Heart right ventricle (tissue), 16 donors: ENCODE data around the gene KCNJ10. TPM values are rescaled to one million over a fixed set of nuclear protein-coding genes. Genes with fewer than 3 reads are reported as not detected.

Experiments used
- ATAC-seq, 8 donors: fragments of 200-7000 bp; cut with Tn5 transposase; one replicate each; pipeline ENCODE4 v1.9.1; 2020; ENCODE audit warnings: mild to moderate bottlenecking in 8 of 8, moderate library complexity in 8 of 8, moderate number of reproducible peaks in 1 of 8
- DNase-seq, 2 donors: peaks; one replicate each; pipeline ENCODE4 v3.0.0-alpha.2; 2020
- H3K27ac ChIP-seq, 10 donors: fragments of 200-600 bp; sonication (generic) in 2 of 10; one replicate each; pipeline versions ENCODE4 v1.5.0 to v1.8.0; 2020 to 2022; ENCODE audit warnings: mild to moderate bottlenecking in 3 of 10
- H3K27me3 ChIP-seq, 7 donors: fragments of 200-600 bp; one replicate each; pipeline ENCODE4 v1.8.0; 2021 to 2022; ENCODE audit warnings: mild to moderate bottlenecking in 2 of 7
- H3K36me3 ChIP-seq, 9 donors: fragments of 200-600 bp; sonication (generic) in 1 of 9; one replicate each; pipeline versions ENCODE4 v1.5.0 to v1.8.0; 2020 to 2022; ENCODE audit warnings: mild to moderate bottlenecking in 2 of 9
- H3K4me1 ChIP-seq, 9 donors: fragments of 200-600 bp; sonication (generic) in 1 of 9; one replicate each; pipeline versions ENCODE4 v1.5.0 to v1.8.0; 2020 to 2022; ENCODE audit warnings: mild to moderate bottlenecking in 4 of 9
- H3K4me3 ChIP-seq, 10 donors: fragments of 200-600 bp; sonication (generic) in 2 of 10; one replicate each; pipeline versions ENCODE4 v1.5.0 to v1.8.0; 2020 to 2022; ENCODE audit warnings: mild to moderate bottlenecking in 7 of 10, moderate library complexity in 2 of 10
- H3K9me3 ChIP-seq, 11 donors: fragments of 200-600 bp in 10 of 11; sonication (generic) in 2 of 11; one replicate each; pipeline versions ENCODE4 v1.5.0 to v1.8.0; 2013 to 2022; ENCODE audit warnings: mild to moderate bottlenecking in 2 of 11, control low read depth in 1 of 11, moderate library complexity in 1 of 11
- WGBS, 2 donors: extraction: QIAGEN DNeasy Blood & Tissue Kit; methylation state at CpG; one replicate each; pipeline ENCODE4 v1.1.7; 2013; ENCODE audit warnings: inconsistent platforms in 1 of 2; 5-methylcytosine and 5-hydroxymethylcytosine counted together
- intact Hi-C, 10 donors: fragments of 100-400 bp; cut with DNase I; formaldehyde crosslinking; loops; one replicate each; pipeline versions ENCODE4 v1.11.1 to v1.14.2; 2022
- polyA plus RNA-seq, 2 donors: library from polyadenylated mRNA; stranded (reverse); fragments of 200-250 nt; gene quantifications; one replicate each; pipeline ENCODE4 v1.2.3, GENCODE V29; 2013
- total RNA-seq, 10 donors: library from RNA; stranded (reverse); fragmentation: NEBNext Ultra II Directional in 3 of 10; extraction: Animal tissue kit (Norgen Biotek cat#: 25700) in 3 of 10; gene quantifications; one replicate each; pipeline versions ENCODE4 v1.2.1 to v1.2.4, GENCODE V29; 2021 to 2023
- TF ChIP-seq, protein P1 (sequence below), 9 donors: fragments of 200-600 bp; sonication (generic) in 2 of 9; IDR thresholded peaks; one replicate each; pipeline versions ENCODE4 v1.5.0 to v1.8.0; 2021 to 2022; ENCODE audit warnings: antibody characterized with exemption in 9 of 9, mild to moderate bottlenecking in 5 of 9, moderate library complexity in 1 of 9
- donor health status: Arrhythmogenic right ventricular cardiomyopathy.
- donor health status: ischemic (EF 13 %, LVEDD 7.1; RV severe dilation, severe dysfunction).
- donor health status: healthy with polysubstance abuse.
- donor health status: DM: no; HTN: yes; CAD: no.
- donor health status: DM: no; HTN: no; CAD: no.
- donor health status: ischemic (EF 25% LVEDD 6.9; RV normal size, moderate dysfunction).
- donor health status: ischemic (EF 25% LVEDD 5.7; RV mildly dilated, moderate dysfunction).
- donor health status: healthy.
- donor health status: DM: yes; HTN: yes; CAD: no.
- donor health status: Ischemic cardiomyopathy.
- donor health status: ischemic (EF 35%, LVEDD 5.7; RV mildly dilated, moderate dysfunction).
- donor health status: nonischemic (EF 11% LVEDD 7.7; RV severe dilation, severe dysfunction).
- donor health status: DM: yes; HTN: yes; CAD: no.
- donor health status: PGD.
- donor health status: ischemic (EF 29% LVEDD 5.4; RV normal size, mild dysfunction).
- donor health status: nonischemic (EF 23%, LVEDD 6.1; RV moderate dilation, normal function).

The KCNJ10 gene
- total and polyA plus RNA-seq, 12 donors = 0.09 to 1.9 TPM; not detected in 10

DNA sequence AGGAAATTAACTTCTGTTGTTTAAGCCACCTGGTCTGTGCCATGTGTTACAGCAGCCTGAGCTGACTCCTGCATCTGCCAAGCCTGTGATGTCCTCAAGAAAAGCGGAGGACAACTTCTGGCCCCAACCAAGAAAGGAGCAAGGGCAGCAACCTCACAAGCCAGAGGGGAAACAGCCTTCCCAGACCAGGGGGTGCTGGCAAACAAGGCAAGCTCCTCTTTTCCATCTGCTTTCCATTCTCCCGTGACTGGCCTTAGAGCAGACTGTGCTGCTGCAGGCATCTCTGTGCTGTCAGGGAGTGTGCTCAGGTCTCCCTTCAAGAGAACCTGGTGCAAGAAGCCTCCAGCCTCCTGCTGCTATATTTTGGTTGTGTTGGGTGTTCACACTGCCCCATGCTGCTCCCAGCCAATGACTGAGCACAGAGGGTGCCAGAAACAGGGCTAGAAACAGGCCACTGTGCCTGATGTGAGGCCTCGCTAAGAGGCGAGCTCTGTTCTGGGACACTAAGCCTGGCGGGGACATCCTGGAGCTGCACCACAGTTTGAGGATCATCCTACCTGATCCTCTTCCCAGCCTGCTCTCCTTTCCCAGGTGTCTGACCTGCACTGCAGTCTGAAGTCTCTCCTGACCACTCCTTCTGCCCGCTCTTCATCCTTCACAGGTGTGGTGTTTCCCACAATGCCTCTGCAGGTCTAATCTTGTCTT, 88.5 kb downstream of the KCNJ10 start:
- H3K4me1 ChIP-seq = no peaks in the 10 kb centered on the region
- H3K4me3 ChIP-seq = no peak overlapping the region
- TF ChIP-seq, protein P1, sequence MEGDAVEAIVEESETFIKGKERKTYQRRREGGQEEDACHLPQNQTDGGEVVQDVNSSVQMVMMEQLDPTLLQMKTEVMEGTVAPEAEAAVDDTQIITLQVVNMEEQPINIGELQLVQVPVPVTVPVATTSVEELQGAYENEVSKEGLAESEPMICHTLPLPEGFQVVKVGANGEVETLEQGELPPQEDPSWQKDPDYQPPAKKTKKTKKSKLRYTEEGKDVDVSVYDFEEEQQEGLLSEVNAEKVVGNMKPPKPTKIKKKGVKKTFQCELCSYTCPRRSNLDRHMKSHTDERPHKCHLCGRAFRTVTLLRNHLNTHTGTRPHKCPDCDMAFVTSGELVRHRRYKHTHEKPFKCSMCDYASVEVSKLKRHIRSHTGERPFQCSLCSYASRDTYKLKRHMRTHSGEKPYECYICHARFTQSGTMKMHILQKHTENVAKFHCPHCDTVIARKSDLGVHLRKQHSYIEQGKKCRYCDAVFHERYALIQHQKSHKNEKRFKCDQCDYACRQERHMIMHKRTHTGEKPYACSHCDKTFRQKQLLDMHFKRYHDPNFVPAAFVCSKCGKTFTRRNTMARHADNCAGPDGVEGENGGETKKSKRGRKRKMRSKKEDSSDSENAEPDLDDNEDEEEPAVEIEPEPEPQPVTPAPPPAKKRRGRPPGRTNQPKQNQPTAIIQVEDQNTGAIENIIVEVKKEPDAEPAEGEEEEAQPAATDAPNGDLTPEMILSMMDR (IDR thresholded peaks at IDR 0.05) = no peak
- intact Hi-C loops = no loop called here
- DNase-seq = no peak
- no peak for ATAC-seq
- 96% methylated on average over 6 of the region's 6 CpGs for WGBS, 2 donors
- H3K27me3 ChIP-seq = peaks cover 0 to 23% (median 0%) of the 10 kb centered on the region in 7 donors
- H3K27ac ChIP-seq = no peak overlapping the region
- H3K9me3 ChIP-seq = no peaks in the 10 kb centered on the region
- H3K36me3 ChIP-seq = no peaks in the 10 kb centered on the region

- DNase-seq = no peak
- TF ChIP-seq, protein P1 (IDR thresholded peaks at IDR 0.05) = no peak
- no peak overlapping the region for H3K4me3 ChIP-seq
- WGBS, 2 donors = 95 to 96% methylated on average over 7 of the region's 7 CpGs
- intact Hi-C loops = no loop called here
- H3K36me3 ChIP-seq = no peaks in the 10 kb centered on the region
- no peak for ATAC-seq
- H3K9me3 ChIP-seq = no peaks in the 10 kb centered on the region
- peaks cover 0 to 23% (median 0%) of the 10 kb centered on the region in 7 donors for H3K27me3 ChIP-seq
- H3K4me1 ChIP-seq = no peaks in the 10 kb centered on the region
- H3K27ac ChIP-seq = no peak overlapping the region
Observed at GRCh38 chr1:159980786-159981185, 89.2 kb downstream of the KCNJ10 start.

GRCh38 chr1:159980076-159980475, 89.9 kb downstream of the KCNJ10 start:
- intact Hi-C loops = no loop called here
- TF ChIP-seq, protein P1 (IDR thresholded peaks at IDR 0.05) = no peak
- H3K36me3 ChIP-seq = no peaks in the 10 kb centered on the region
- H3K4me3 ChIP-seq = no peak overlapping the region
- DNase-seq (no peak), ATAC-seq (no peak)
- H3K4me1 ChIP-seq = no peaks in the 10 kb centered on the region
- H3K27ac ChIP-seq = no peak overlapping the region
- WGBS, 2 donors = 69 to 70% methylated on average over 6 of the region's 6 CpGs
- H3K9me3 ChIP-seq = no peaks in the 10 kb centered on the region
- H3K27me3 ChIP-seq = peaks cover 0 to 29% (median 0%) of the 10 kb centered on the region in 7 donors

- TF ChIP-seq, protein P1 (IDR thresholded peaks at IDR 0.05) = no peak
- Histone ChIP-seq H3K36me3 (no peaks in the 10 kb centered on the region), H3K9me3 (no peaks in the 10 kb centered on the region), H3K27ac (no peak overlapping the region), H3K4me1 (no peaks in the 10 kb centered on the region), H3K4me3 (no peak overlapping the region), H3K27me3 (peaks cover 0 to 36% (median 0%) of the 10 kb centered on the region in 7 donors)
- WGBS, 2 donors = 88 to 95% methylated on average over 3 of the region's 3 CpGs
- intact Hi-C loops = no loop called here
- ATAC-seq (no peak), DNase-seq (no peak)
Observed at GRCh38 chr1:159979257-159979656, 90.7 kb downstream of the KCNJ10 start.
